Subcutaneous preadipocyte (primary cell): ENCODE measurements around the gene TNFRSF21. TPM values are rescaled to one million over a fixed set of nuclear protein-coding genes. Genes with fewer than 3 reads are reported as not detected.

ENCODE experiments used
- total RNA-seq: library from RNA; depleted of rRNA; stranded (reverse); fragments of >200 nt; gene quantifications from 2 replicates; pipeline ENCODE4 v1.2.3, GENCODE V29; 2012

The TNFRSF21 gene, protein sequence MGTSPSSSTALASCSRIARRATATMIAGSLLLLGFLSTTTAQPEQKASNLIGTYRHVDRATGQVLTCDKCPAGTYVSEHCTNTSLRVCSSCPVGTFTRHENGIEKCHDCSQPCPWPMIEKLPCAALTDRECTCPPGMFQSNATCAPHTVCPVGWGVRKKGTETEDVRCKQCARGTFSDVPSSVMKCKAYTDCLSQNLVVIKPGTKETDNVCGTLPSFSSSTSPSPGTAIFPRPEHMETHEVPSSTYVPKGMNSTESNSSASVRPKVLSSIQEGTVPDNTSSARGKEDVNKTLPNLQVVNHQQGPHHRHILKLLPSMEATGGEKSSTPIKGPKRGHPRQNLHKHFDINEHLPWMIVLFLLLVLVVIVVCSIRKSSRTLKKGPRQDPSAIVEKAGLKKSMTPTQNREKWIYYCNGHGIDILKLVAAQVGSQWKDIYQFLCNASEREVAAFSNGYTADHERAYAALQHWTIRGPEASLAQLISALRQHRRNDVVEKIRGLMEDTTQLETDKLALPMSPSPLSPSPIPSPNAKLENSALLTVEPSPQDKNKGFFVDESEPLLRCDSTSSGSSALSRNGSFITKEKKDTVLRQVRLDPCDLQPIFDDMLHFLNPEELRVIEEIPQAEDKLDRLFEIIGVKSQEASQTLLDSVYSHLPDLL
- total RNA-seq, result 11.8 and 30.1 TPM in 2 replicates

DNA sequence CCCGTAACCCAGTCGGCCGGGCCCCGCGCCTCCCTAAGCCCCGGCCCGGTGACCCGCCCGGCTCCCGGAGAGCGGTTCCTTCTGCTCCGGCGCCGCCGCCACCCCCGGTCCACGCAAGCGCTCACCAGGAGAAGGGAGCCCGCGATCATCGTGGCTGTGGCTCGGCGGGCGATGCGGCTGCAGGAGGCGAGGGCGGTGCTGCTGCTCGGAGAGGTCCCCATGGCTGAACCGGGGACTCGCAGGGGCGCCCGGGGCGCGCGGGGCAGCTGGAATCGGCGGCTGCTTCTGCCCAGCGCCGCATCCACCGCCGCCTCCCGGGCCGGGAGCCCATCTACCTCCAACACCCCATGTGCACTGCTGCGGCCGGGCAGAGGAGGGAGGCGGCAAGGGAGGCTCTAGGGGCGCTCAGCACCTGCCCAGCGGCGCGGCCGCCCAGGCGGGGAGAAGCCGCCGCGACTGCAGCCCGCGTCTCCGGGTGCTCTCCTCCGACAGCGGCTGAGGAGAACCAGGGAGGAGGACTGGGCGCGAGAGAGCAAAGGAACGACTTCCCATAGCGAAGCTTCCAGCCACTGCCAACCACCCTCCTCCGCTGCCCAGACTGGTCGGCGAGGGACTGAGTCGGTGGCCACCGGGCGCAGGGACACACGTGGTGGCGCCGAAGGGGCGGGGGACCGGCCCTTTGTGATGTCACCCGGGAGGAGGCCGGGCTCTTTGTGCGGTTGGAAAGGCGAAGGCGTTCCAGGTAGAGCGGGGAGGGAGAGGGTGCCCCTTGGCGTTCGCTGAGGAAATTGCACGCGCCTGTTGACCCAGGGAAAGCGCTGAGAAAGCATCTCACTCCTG lies at the start of gene TNFRSF21:
Gene TNFRSF21, minus strand, starts transcription at position 615 of the 840 bp plus-strand sequence. Its CDS starts 394 bp downstream, at position 221.

Other genes with a start within 250 kb of the TNFRSF21 start
- gene CD2AP, start 167.9 kb upstream of the TNFRSF21 start, total RNA-seq, result 12.5 and 19.5 TPM in 2 replicates